Measurements from ENCODE around the gene ATP5F1D. TPM values are rescaled to one million over a fixed set of nuclear protein-coding genes. Genes with fewer than 3 reads are reported as not detected.

The ATP5F1D gene
- total and polyA plus RNA-seq, 2 of the 13 experiments (the other 11 are each of a cell fraction or from before 2014, with no cell fraction given): 39.4 to 78.7 TPM

GRCh38 chr19:1248786-1249297 lies 7.3 kb downstream of the ATP5F1D start (continued):
- no peak for TF ChIP-seq ZNF512B (CRISPR knock-in tag; IDR thresholded peaks at IDR 0.05; ENCODE audit: borderline replicate concordance)
- no peak for TF ChIP-seq PAWR (CRISPR knock-in tag; IDR thresholded peaks at IDR 0.05; ENCODE audit: borderline replicate concordance)
- no peak for TF ChIP-seq NKX3-1 (CRISPR knock-in tag; IDR thresholded peaks at IDR 0.05)
- no peak for TF ChIP-seq ZNF691 (CRISPR knock-in tag; IDR thresholded peaks at IDR 0.05; ENCODE audit: borderline replicate concordance, low read depth)
- TF ChIP-seq ZNF138 (CRISPR knock-in tag; IDR thresholded peaks at IDR 0.05; ENCODE audit: low read depth): no peak
- no peak for TF ChIP-seq ZNF33B (CRISPR knock-in tag; IDR thresholded peaks at IDR 0.05)
- TF ChIP-seq SOX13 (IDR thresholded peaks at IDR 0.05): no peak
- TF ChIP-seq SOX13 (CRISPR knock-in tag; conservative IDR thresholded peaks at IDR 0.05 in 1 of 2, IDR thresholded peaks at IDR 0.05 in 1 of 2): peak in 1 of 2 experiments; percentile 38; a peak in 1 of 4 replicates
- TF ChIP-seq ZNF460 (CRISPR knock-in tag; IDR thresholded peaks at IDR 0.05; ENCODE audit: borderline replicate concordance): no peak
- TF ChIP-seq AKAP8 (CRISPR knock-in tag; IDR thresholded peaks at IDR 0.05): no peak; the same call in 1 of the 2 replicates
- TF ChIP-seq ZNF367 (CRISPR knock-in tag; IDR thresholded peaks at IDR 0.05; ENCODE audit: borderline replicate concordance): no peak
- TF ChIP-seq MAFG (CRISPR knock-in tag; IDR thresholded peaks at IDR 0.05): no peak
- no peak for TF ChIP-seq ZNF598 (CRISPR knock-in tag; IDR thresholded peaks at IDR 0.05; ENCODE audit: borderline replicate concordance)
- TF ChIP-seq ZNF678 (CRISPR knock-in tag; IDR thresholded peaks at IDR 0.05): no peak
- no peak for TF ChIP-seq EZH2 (conservative IDR thresholded peaks at IDR 0.05; ENCODE audit: low read depth, low read length)
- TF ChIP-seq, protein P1, sequence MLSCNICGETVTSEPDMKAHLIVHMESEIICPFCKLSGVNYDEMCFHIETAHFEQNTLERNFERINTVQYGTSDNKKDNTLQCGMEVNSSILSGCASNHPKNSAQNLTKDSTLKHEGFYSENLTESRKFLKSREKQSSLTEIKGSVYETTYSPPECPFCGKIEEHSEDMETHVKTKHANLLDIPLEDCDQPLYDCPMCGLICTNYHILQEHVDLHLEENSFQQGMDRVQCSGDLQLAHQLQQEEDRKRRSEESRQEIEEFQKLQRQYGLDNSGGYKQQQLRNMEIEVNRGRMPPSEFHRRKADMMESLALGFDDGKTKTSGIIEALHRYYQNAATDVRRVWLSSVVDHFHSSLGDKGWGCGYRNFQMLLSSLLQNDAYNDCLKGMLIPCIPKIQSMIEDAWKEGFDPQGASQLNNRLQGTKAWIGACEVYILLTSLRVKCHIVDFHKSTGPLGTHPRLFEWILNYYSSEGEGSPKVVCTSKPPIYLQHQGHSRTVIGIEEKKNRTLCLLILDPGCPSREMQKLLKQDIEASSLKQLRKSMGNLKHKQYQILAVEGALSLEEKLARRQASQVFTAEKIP (CRISPR knock-in tag; IDR thresholded peaks at IDR 0.05; ENCODE audit: borderline replicate concordance): no peak
- no peak for TF ChIP-seq U2AF1 (optimal IDR thresholded peaks at IDR 0.05; ENCODE audit: low read depth, low read length)
- TF ChIP-seq KLF16 (CRISPR knock-in tag; IDR thresholded peaks at IDR 0.05): no peak
- peak; percentile 7; the same call in 1 of the 2 replicates for TF ChIP-seq HNRNPL (IDR thresholded peaks at IDR 0.05; ENCODE audit: low read depth, low read length)
- TF ChIP-seq, protein P2, sequence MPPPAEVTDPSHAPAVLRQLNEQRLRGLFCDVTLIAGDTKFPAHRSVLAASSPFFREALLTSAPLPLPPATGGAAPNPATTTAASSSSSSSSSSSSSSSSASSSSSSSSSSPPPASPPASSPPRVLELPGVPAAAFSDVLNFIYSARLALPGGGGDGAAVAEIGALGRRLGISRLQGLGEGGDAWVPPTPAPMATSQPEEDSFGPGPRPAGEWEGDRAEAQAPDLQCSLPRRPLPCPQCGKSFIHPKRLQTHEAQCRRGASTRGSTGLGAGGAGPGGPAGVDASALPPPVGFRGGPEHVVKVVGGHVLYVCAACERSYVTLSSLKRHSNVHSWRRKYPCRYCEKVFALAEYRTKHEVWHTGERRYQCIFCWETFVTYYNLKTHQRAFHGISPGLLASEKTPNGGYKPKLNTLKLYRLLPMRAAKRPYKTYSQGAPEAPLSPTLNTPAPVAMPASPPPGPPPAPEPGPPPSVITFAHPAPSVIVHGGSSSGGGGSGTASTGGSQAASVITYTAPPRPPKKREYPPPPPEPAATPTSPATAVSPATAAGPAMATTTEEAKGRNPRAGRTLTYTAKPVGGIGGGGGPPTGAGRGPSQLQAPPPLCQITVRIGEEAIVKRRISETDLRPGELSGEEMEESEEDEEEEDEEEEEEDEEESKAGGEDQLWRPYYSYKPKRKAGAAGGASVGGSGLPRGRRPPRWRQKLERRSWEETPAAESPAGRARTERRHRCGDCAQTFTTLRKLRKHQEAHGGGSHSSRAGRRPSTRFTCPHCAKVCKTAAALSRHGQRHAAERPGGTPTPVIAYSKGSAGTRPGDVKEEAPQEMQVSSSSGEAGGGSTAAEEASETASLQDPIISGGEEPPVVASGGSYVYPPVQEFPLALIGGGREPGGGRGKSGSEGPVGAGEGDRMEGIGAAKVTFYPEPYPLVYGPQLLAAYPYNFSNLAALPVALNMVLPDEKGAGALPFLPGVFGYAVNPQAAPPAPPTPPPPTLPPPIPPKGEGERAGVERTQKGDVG (CRISPR knock-in tag; IDR thresholded peaks at IDR 0.05; ENCODE audit: borderline replicate concordance): no peak
- TF ChIP-seq SIN3B (IDR thresholded peaks at IDR 0.05; ENCODE audit: low read length): no peak
- no peak for TF ChIP-seq ATM (IDR thresholded peaks at IDR 0.05; ENCODE audit: borderline replicate concordance)

All from HepG2 (cell line).